ENCODE data around the gene GOLGA2.
"Not testable (repeated sequence)": the region's sequence is repeated elsewhere in the genome, so short reads cannot be mapped to it uniquely, and the experiment has no call there.

Gene GOLGA2

GRCh38 chr9:128233817-128234406 is 41.9 kb downstream of the GOLGA2 start:
- DNase-seq (ENCODE audit: low spot score): no peak
- TF ChIP-seq CTCF (IDR thresholded peaks at IDR 0.05; ENCODE audit: extremely low read depth, missing control alignments): no peak

GRCh38 chr9:128232528-128233428 is 43.0 kb downstream of the GOLGA2 start:
- TF ChIP-seq CTCF (IDR thresholded peaks at IDR 0.05; ENCODE audit: extremely low read depth, missing control alignments): no peak
- no peak for DNase-seq (ENCODE audit: low spot score)

GRCh38 chr9:128231638-128232527 is 43.9 kb downstream of the GOLGA2 start:
- no peak for TF ChIP-seq CTCF (IDR thresholded peaks at IDR 0.05; ENCODE audit: extremely low read depth, missing control alignments)
- no peak for DNase-seq (ENCODE audit: low spot score)

GRCh38 chr9:128230897-128231296 is 44.9 kb downstream of the GOLGA2 start:
- DNase-seq (ENCODE audit: low spot score): not testable (repeated sequence)

GRCh38 chr9:128226412-128226801 is 49.4 kb downstream of the GOLGA2 start:
- DNase-seq (ENCODE audit: low spot score): no peak

GRCh38 chr9:128225770-128226411 is 49.9 kb downstream of the GOLGA2 start:
- no peak for TF ChIP-seq CTCF (IDR thresholded peaks at IDR 0.05; ENCODE audit: extremely low read depth, missing control alignments)
- DNase-seq (ENCODE audit: low spot score): no peak

More at GRCh38 chr9:128226412-128226801, 49.4 kb downstream of the GOLGA2 start:
- TF ChIP-seq CTCF (IDR thresholded peaks at IDR 0.05; ENCODE audit: extremely low read depth, missing control alignments): no peak

GRCh38 chr9:128224877-128225276 is 50.9 kb downstream of the GOLGA2 start:
- TF ChIP-seq CTCF (IDR thresholded peaks at IDR 0.05; ENCODE audit: extremely low read depth, missing control alignments): no peak
- no peak for DNase-seq (ENCODE audit: low spot score)
